ENCODE results near the gene SMIM38.

Gene SMIM38

DNA sequence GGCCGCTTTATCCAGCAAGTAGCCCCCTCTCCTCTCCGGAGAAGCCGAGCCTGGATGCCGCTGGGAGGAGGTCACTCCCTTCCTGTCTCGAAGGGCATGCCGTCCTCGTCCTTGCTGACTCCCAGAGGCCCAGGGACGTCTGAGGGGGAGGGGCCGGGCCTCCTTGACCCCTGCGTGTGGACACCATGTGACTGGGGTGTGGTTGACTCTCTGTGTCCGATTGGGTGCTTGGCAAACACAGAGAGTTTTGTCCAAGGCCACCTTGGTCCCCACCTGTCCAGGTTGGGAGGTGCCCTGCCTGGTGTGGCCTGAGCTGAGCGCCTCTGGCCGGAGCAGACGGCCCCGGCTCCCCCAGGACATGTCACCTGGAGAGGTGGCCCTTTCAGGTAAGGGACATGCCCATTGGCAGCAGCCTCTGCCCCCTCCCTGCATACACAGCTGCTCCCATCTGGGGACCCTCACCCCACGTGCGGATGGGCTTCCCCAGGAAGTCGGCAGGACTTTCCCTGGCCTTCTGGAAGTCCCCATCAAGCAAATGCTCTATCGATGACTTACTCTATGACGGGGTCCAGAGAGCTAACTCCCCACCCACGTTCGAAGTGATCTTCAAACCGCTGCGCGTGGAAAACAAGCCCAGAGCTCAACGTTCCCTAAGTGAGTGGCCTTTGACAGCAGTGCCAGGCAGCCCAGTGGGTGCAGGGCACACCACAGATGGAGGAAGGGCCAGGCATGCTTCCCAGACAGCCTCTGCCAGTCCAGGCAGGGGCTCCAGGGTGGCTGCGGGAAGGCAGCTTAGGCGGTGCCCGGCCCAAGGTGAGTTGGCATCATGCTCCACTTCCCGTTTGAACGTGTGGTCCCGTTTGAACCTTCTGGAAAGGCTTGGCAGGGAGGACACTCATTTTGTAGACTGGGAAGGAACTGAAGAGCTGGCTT lies at the start of gene SMIM38:
Gene SMIM38 (plus strand): TSS at position 634 of the 933 bp plus-strand sequence. CDS start 1,912 bp downstream, outside the sequence.
- no peak for DNase-seq

DNA sequence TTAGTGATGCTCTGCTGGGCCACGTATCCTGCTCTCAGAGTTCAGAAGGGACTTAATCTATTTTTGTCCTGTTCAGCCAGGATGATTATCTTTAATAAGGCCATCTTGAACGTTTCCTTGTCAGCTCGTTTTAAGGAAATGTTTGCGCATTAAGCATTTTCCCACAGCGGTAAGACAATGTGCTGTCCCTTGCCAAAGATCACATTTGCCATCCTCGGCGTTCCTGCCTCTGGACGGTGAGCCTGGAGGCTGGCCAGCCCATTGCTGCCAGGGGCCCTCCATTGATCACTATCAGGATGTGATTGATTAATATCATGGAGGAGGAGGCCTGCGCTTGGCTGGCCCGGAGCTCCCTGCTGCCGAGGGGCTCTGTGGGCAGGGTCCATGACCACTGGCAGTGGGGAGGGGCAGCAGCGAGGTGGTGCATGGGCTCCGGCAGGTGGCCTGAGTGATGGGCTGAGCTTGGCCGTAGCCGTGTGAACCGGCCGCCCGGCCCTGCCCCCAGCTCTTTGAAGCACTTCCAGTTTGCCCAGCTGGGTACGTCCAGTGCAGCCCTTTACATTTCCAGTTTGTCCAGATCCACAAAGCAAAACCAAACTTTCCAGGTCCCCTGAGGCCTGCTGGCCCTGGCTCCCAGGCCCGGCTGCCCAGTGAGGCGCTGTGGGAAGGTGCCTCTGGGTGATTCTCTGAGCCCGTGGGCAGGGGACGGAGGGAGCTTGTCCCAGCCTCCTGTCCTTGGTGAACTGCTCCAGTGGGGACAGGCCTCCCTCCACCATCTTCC lies 49.5 kb upstream of the SMIM38 start:
- DNase-seq, result no peak

GRCh38 chr11:69107413-69107812 lies 48.3 kb upstream of the SMIM38 start:
- no peak for DNase-seq

DNA sequence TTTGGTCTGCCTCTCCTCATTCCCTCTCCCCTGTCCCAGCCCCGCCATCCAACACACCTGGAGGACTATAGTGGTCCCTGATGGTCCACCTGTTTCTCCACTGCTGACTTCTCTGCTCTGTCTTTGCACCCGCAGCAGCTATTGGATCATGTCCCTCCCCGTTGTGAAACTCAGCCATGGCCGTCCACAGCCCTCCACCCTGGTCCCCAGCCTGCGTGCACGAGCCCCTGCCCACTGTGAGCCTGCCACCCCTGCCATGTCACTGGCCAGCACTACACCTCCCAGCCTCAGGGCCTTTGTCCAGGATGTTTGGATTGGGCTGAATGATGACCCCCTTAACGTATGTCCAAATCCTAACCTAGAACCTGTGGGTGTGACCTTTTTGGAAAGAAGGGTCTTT lies 47.7 kb upstream of the SMIM38 start:
- no peak for DNase-seq

DNA sequence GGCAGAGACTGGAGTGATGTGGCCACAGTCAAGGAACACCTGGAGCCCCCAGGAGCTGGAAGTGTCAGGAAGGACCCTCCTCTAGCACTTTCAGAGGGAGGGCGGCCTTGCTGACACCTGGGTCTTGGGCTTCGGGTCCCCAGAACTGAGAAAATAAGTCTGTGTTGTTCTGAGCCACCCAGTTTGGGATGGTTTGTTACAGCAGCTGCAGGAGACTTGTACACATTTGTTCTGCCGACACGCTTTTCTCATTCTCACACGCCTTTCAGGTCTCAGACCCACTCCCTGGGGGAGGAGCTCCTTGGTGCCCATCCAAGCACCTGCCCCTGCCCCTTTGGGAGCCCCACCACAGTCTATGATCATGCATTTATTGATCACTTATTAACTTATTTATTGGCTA lies 47.2 kb upstream of the SMIM38 start:
- no peak for DNase-seq

GRCh38 chr11:69109101-69109500 lies 46.6 kb upstream of the SMIM38 start:
- DNase-seq, result no peak

DNA sequence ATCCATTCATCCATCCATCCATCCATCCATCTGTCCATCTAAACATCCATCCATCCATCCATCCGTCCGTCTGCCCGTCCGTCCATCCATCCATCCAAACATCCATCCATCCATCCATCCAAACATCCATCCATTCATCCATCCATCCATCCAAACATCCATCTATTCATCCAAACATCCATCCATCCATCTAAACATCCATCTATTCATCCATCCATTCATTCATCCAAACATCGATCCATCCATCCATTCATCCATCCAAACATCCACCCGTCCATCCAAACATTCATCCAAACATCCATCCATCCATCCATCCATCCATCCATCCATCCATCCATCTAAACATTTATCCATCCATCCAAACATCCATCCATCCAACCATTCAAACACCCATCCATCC lies 45.3 kb upstream of the SMIM38 start:
- DNase-seq, result no peak

GRCh38 chr11:69111624-69112542 lies 43.9 kb upstream of the SMIM38 start:
- no peak for DNase-seq

- no peak for DNase-seq
These were observed 42.5 kb upstream of the SMIM38 start for GRCh38 chr11:69113226-69113625.

GRCh38 chr11:69113646-69114340 lies 41.9 kb upstream of the SMIM38 start:
- DNase-seq, result no peak

- DNase-seq, result no peak
These were observed 41.4 kb upstream of the SMIM38 start for GRCh38 chr11:69114362-69114761.

GRCh38 chr11:69114811-69115523 lies 40.8 kb upstream of the SMIM38 start:
- no peak for DNase-seq

GRCh38 chr11:69115586-69116560 lies 39.9 kb upstream of the SMIM38 start:
- DNase-seq, result no peak

GRCh38 chr11:69116671-69117070 lies 39.1 kb upstream of the SMIM38 start:
- DNase-seq, result no peak

DNA sequence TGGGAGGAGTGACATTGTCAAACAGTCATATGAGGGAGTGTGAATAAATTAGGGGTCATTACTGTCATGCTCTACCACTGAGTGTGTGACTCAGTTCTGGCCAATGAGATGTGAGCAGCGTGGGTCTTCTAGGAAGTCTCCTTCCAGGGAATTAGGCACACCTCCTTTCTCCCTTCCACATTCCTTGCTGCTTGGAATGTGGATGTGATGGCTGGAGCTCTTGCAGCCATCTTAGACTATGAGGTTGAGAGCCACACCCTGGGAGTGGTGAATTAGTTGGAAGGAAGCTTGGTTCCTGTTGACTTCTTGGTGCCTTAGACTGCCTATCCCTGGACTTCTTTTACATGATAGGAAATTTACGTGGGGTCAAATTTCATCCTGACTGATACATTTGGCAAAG lies 36.5 kb upstream of the SMIM38 start:
- no peak for DNase-seq

DNA sequence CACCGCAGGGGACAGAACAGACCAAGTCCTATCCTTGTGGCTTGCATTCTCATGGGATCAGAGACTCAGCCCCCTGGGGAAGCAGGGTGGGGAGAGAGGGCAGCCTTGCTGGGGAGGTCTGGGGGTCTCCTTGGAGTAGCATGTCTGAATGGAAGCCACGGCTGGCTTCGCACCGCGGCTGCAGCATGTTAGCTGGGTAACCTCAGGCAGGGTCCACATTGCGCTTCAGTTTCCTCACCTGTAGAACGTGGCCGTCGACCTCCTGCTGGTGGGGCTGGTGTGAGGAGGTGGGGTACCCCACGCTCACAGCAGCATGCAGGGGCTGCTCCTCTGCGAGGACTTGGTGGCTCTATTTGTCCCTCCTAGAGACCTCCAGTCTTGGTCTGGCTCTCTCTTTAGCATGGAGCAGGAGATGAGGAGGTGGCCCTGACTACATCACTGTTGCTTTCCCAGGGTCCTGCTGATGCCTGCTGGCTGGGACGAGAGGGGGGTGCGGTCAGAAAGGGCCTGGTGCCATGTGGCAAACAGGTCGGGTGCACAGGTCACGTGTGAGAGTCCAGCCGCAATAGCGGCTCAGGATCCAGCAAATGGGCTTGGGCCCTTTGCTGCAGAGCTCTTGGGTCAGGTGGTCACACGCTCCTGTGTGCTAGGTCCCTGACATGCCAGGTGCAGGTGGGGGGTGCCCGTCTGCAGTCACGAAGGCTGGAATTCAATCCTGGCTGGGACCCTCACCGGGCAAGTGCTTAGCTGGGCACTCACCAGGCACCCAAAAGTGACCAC lies 35.4 kb upstream of the SMIM38 start:
- no peak for DNase-seq

- no peak for DNase-seq
These were observed 34.7 kb upstream of the SMIM38 start for GRCh38 chr11:69121021-69121420.

GRCh38 chr11:69121621-69122325 lies 34.0 kb upstream of the SMIM38 start:
- DNase-seq, result no peak

DNA sequence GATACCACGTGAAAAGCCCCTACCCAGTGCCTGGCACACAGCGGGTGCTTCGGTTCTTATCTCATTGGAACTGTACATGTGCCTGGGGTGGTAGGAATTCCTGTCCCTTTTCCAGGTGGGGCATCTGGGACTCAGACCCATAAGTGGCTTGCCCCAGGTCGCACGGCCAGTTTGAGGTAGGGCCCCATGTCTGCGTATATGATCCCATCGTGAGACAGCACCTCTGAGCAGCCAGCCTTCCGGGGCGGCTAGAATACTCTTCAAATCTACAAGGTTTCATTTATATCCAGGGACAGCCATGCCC lies 33.5 kb upstream of the SMIM38 start:
- DNase-seq, result no peak
